BLaER1 treated with 17β-estradiol and CSF1 and Interleukin-3, amounts not matched to agents 10 nM and 100 nM (cell line): ENCODE data around the gene ERC2.

Source experiments
- H3K27ac ChIP-seq, 11 experiments: shearing (Covaris generic); formaldehyde crosslinking; 2 replicates each; pipeline ENCODE4 v1.8.1; 2022
- H3K27me3 ChIP-seq, 11 experiments: shearing (Covaris generic); formaldehyde crosslinking; 2 replicates each; pipeline ENCODE4 v1.8.1; 2022
- H3K36me3 ChIP-seq, 11 experiments: shearing (Covaris generic); formaldehyde crosslinking; 2 replicates each; pipeline ENCODE4 v1.8.1; 2022
- H3K4me1 ChIP-seq, 10 experiments: shearing (Covaris generic); formaldehyde crosslinking; 2 replicates each; pipeline ENCODE4 v1.8.1; 2022
- H3K4me2 ChIP-seq, 11 experiments: shearing (Covaris generic); formaldehyde crosslinking; 2 replicates each; pipeline ENCODE4 v1.8.1; 2022
- H3K4me3 ChIP-seq, 10 experiments: shearing (Covaris generic); formaldehyde crosslinking; 2 replicates each; pipeline ENCODE4 v1.8.1; 2022
- H3K9ac ChIP-seq, 11 experiments: shearing (Covaris generic); formaldehyde crosslinking; 2 replicates each; pipeline ENCODE4 v1.8.1; 2022
- H3K9me3 ChIP-seq, 11 experiments: shearing (Covaris generic); formaldehyde crosslinking; replicated peaks in 1 of 11; 2 replicates each; pipeline ENCODE4 v1.8.1; 2022
- H4K20me1 ChIP-seq, 11 experiments: shearing (Covaris generic); formaldehyde crosslinking; 2 replicates each; pipeline ENCODE4 v1.8.1; 2022
- Cebpa-rat ChIP-seq, 11 experiments: shearing (Covaris generic); IDR thresholded peaks; 2 replicates each; pipeline ENCODE4 v1.8.1; 2022

Gene ERC2

GRCh38 chr3:55608301-55608937 is 859.8 kb downstream of the ERC2 start:
- H3K4me3 ChIP-seq, result no peak overlapping the region
- H4K20me1 ChIP-seq, result no peaks in the 10 kb centered on the region
- peaks cover 0 to 8% (median 0%) of the 10 kb centered on the region in 11 experiments; a peak in 3 of 22 replicates for H3K9me3 ChIP-seq
- H3K36me3 ChIP-seq, result no peaks in the 10 kb centered on the region
- peaks cover 0 to 3% (median 0%) of the 10 kb centered on the region in 10 experiments; a peak in 1 of 20 replicates for H3K4me1 ChIP-seq
- H3K4me2 ChIP-seq, result no peak overlapping the region
- no peak for TF ChIP-seq Cebpa-rat (IDR thresholded peaks at IDR 0.05)
- no peak overlapping the region for H3K9ac ChIP-seq
- no peaks in the 10 kb centered on the region for H3K27me3 ChIP-seq
- no peak overlapping the region for H3K27ac ChIP-seq

- Histone ChIP-seq H3K27ac (no peak overlapping the region), H3K27me3 (no peaks in the 10 kb centered on the region), H3K4me2 (no peak overlapping the region), H3K4me3 (no peak overlapping the region), H3K9me3 (peaks cover 0 to 8% (median 0%) of the 10 kb centered on the region in 11 experiments; a peak in 3 of 22 replicates), H3K9ac (no peak overlapping the region), H3K4me1 (peaks cover 0 to 3% (median 0%) of the 10 kb centered on the region in 10 experiments; a peak in 1 of 20 replicates), H4K20me1 (no peaks in the 10 kb centered on the region), H3K36me3 (no peaks in the 10 kb centered on the region)
- TF ChIP-seq Cebpa-rat (IDR thresholded peaks at IDR 0.05), result no peak
Measured at GRCh38 chr3:55607844-55608243, 860.4 kb downstream of the ERC2 start.

- Histone ChIP-seq H3K4me3 (no peak overlapping the region), H3K36me3 (no peaks in the 10 kb centered on the region), H3K27me3 (no peaks in the 10 kb centered on the region; a peak in 1 of 22 replicates), H3K9ac (no peak overlapping the region), H3K27ac (no peak overlapping the region), H3K4me2 (no peak overlapping the region), H4K20me1 (no peaks in the 10 kb centered on the region), H3K4me1 (peaks cover 0 to 3% (median 0%) of the 10 kb centered on the region in 10 experiments; a peak in 1 of 20 replicates), H3K9me3 (peaks cover 0 to 8% (median 0%) of the 10 kb centered on the region in 11 experiments; a peak in 3 of 22 replicates)
- TF ChIP-seq Cebpa-rat (IDR thresholded peaks at IDR 0.05), result no peak
Measured at GRCh38 chr3:55607175-55607574, 861.1 kb downstream of the ERC2 start.

DNA sequence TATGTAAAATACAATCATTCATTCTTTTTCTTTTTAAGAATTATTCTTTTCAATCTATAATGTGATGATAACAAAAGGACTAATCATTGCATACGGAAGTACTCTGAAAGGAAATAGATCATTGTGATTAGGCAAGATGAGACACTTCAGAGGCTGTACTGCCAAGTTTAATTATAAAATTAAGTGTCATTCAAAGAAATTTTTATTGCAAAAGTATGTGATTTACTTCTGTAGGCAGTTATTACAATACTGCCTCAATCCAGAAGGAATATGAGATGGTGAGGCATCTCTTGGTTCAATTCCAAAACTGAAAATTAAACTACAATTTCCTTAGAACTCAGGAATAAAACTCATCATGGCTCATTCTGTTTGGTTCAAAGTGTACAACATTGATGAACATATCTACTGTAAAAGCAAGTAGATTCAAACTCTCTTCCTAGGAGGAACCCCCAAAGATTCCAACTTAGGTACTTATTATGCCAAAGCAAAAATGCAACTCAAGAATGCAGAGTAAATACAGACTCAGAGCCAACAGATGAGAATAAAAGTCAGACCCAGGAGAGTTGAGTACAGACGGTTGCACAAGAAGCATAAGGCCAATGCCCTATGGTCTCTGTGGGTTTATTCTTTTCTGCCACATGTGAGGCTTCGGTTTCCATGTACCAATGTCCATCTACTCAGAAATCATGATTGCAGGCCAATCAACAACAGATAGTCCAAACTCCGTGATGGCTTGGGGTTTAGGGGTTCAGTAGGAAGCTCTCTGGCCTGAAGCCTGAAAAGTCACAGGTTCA is 862.6 kb downstream of the ERC2 start:
- peaks cover 0 to 8% (median 0%) of the 10 kb centered on the region in 11 experiments; a peak in 3 of 22 replicates for H3K9me3 ChIP-seq
- peaks cover 0 to 14% (median 7%) of the 10 kb centered on the region in 10 experiments; a peak in 10 of 20 replicates for H3K4me1 ChIP-seq
- no peak overlapping the region for H3K4me3 ChIP-seq
- no peaks in the 10 kb centered on the region; a peak in 1 of 22 replicates for H3K27me3 ChIP-seq
- no peak overlapping the region for H3K9ac ChIP-seq
- H3K4me2 ChIP-seq, result no peak overlapping the region
- H3K27ac ChIP-seq, result no peak overlapping the region
- H3K36me3 ChIP-seq, result no peaks in the 10 kb centered on the region
- no peak for TF ChIP-seq Cebpa-rat (IDR thresholded peaks at IDR 0.05)
- H4K20me1 ChIP-seq, result no peaks in the 10 kb centered on the region

GRCh38 chr3:55604846-55605245 is 863.4 kb downstream of the ERC2 start:
- Histone ChIP-seq H3K9me3 (peaks cover 0 to 8% (median 0%) of the 10 kb centered on the region in 11 experiments; a peak in 3 of 22 replicates), H3K27ac (no peak overlapping the region), H3K9ac (no peak overlapping the region), H3K4me3 (no peak overlapping the region), H3K27me3 (no peaks in the 10 kb centered on the region; a peak in 1 of 22 replicates), H3K4me1 (peaks cover 0 to 14% (median 7%) of the 10 kb centered on the region in 10 experiments; a peak in 10 of 20 replicates), H4K20me1 (no peaks in the 10 kb centered on the region), H3K4me2 (0 out of 22 replicates have a peak overlapping the region, but pooled peaks of 1 of the 11 experiments have one; percentile 4), H3K36me3 (no peaks in the 10 kb centered on the region)
- TF ChIP-seq Cebpa-rat (IDR thresholded peaks at IDR 0.05), result no peak

GRCh38 chr3:55604402-55604801 is 863.9 kb downstream of the ERC2 start:
- no peak overlapping the region for H3K27ac ChIP-seq
- no peak for TF ChIP-seq Cebpa-rat (IDR thresholded peaks at IDR 0.05)

DNA sequence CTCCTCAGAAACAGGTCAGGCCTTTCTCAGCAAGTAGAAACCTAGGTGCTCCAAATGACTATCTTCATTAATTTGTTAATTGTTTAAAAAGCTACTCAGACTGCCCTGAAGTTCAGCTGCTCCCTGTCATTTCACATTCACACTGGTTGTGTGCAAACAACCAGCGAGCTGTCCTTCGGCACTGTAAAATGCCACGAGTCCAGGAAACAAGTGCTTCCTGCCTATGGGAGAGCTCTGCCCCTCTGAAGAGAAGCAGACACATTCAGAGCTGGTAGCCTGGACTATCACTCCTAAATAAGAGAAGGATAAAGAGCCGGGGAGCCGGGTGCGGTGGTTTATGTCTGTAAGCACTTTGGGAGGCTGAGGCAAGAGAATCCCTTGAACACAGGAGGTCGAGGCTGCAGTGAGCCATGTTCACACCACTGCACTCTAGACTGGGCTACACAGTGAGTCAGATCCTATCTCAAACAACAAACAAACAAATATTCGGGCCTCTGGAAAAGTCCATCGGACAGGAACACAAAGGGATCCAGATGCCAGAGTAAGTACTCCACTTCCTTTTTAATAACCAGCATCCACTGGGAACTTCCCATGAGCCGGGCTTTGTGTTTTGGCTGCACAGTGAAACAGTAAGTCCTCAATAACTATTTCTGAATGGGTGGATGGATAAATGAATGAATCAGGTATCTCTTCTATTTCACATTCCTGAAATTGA is 866.7 kb downstream of the ERC2 start:
- TF ChIP-seq Cebpa-rat (IDR thresholded peaks at IDR 0.05), result no peak
- Histone ChIP-seq H3K9ac (no peak overlapping the region), H3K4me2 (peak overlapping the region in 7 of 11 experiments; percentile 9 to 48 (median 17); a peak in 8 of 22 replicates), H3K9me3 (no peaks in the 10 kb centered on the region), H3K27me3 (no peaks in the 10 kb centered on the region; a peak in 1 of 22 replicates), H4K20me1 (no peaks in the 10 kb centered on the region), H3K27ac (no peak overlapping the region), H3K4me1 (peaks cover 0 to 14% (median 7%) of the 10 kb centered on the region in 10 experiments; a peak in 10 of 20 replicates), H3K4me3 (no peak overlapping the region), H3K36me3 (no peaks in the 10 kb centered on the region)

More at GRCh38 chr3:55604402-55604801, 863.9 kb downstream of the ERC2 start:
- Histone ChIP-seq H3K4me2 (0 out of 22 replicates have a peak overlapping the region, but pooled peaks of 1 of the 11 experiments have one; percentile 4), H3K4me1 (peaks cover 0 to 14% (median 7%) of the 10 kb centered on the region in 10 experiments; a peak in 10 of 20 replicates), H3K9ac (no peak overlapping the region), H3K27me3 (no peaks in the 10 kb centered on the region; a peak in 1 of 22 replicates), H3K4me3 (no peak overlapping the region), H4K20me1 (no peaks in the 10 kb centered on the region), H3K9me3 (peaks cover 0 to 8% (median 0%) of the 10 kb centered on the region in 11 experiments; a peak in 3 of 22 replicates), H3K36me3 (no peaks in the 10 kb centered on the region)

GRCh38 chr3:55598224-55598623 is 870.0 kb downstream of the ERC2 start:
- Histone ChIP-seq H3K4me1 (peaks cover 0 to 11% (median 7%) of the 10 kb centered on the region in 10 experiments; a peak in 9 of 20 replicates), H3K4me2 (no peak overlapping the region), H3K27me3 (no peaks in the 10 kb centered on the region; a peak in 1 of 22 replicates), H3K36me3 (no peaks in the 10 kb centered on the region), H3K4me3 (no peak overlapping the region), H3K27ac (no peak overlapping the region), H3K9ac (no peak overlapping the region), H4K20me1 (no peaks in the 10 kb centered on the region), H3K9me3 (peaks cover 0 to 4% (median 0%) of the 10 kb centered on the region in 11 experiments; a peak in 1 of 22 replicates)
- TF ChIP-seq Cebpa-rat (IDR thresholded peaks at IDR 0.05), result no peak
